DOHH2 (cell line): Measurements from ENCODE around the gene POMP.

Experiments
- CTCF ChIP-seq: fragments of 200-600 bp; sonication (generic); IDR thresholded peaks from one replicate; pipeline ENCODE4 v1.5.1; 2014; ENCODE audit warnings: antibody characterized with exemption, mild to moderate bottlenecking, low read depth, low read length; ENCODE audit not compliant: poor library complexity, severe bottlenecking
- EZH2phosphoT487 ChIP-seq: fragments of 200-600 bp; sonication (generic); IDR thresholded peaks from 2 replicates; pipeline ENCODE4 v1.6.1; 2017; ENCODE audit warnings: borderline replicate concordance, mild to moderate bottlenecking, antibody characterized with exemption, low read length, moderate library complexity, mixed read lengths

- TF ChIP-seq CTCF, result no peak
- TF ChIP-seq EZH2phosphoT487, result no peak
These were observed 47.9 kb upstream of the POMP start for GRCh38 chr13:28610996-28611395.
